ENCODE measurements around the gene CYP8B1. TPM values are rescaled to one million over a fixed set of nuclear protein-coding genes. Genes with fewer than 3 reads are reported as not detected.

The CYP8B1 gene
- total RNA-seq (2021; ENCODE audit: unreplicated experiment) (0.12 TPM), Bru-seq, nascent RNA (not detected), BruChase-seq, experiment 1, labeled RNA remaining after a 6-hour chase (not detected), BruChase-seq, experiment 2, labeled RNA remaining after a 2-hour chase (percentile 4 among the genes with signal in this experiment)
- 0.01 TPM in 1 of 2 replicates, not detected in the other for polyA plus RNA-seq (2012)
- long read RNA-seq, result 0 reads

- H3K36me3 ChIP-seq (ENCODE audit: control insufficient read depth in 1 of 2, insufficient read depth in 2 of 2, low read length in 2 of 2), result no peaks in the 10 kb centered on the region
- intact Hi-C loops (cut with micrococcal nuclease), result no loop called here
- no peak within 1 kb of the TSS for H2AFZ ChIP-seq (ENCODE audit: low read depth, low read length, poor library complexity, severe bottlenecking)
- H3K27me3 ChIP-seq (ENCODE audit: insufficient read depth, low read length), result no peaks in the 10 kb centered on the region
- ChIA-PET POLR2A (no interaction called here), RAD21 (ENCODE audit: low non-redundant PET in 1 of 2, low total read pairs in 2 of 2, uncharacterized antibody in 2 of 2, unreplicated experiment in 2 of 2) (no interaction called here), CTCF (no interaction called here)
- no peak within 1 kb of the TSS for H3K4me2 ChIP-seq (ENCODE audit: low read length)
- no TSS peak for BruUV-seq (replicated peaks)
- no peak within 1 kb of the TSS for H3K27ac ChIP-seq (ENCODE audit: low read depth, low read length)
- no peak for DNase-seq (ENCODE audit: low read depth, low spot score)
- no peaks in the 10 kb centered on the region for H4K20me1 ChIP-seq (ENCODE audit: insufficient read depth)
- no peaks in the 10 kb centered on the region for H3K79me2 ChIP-seq (ENCODE audit: insufficient read depth, low read length)
- ATAC-seq, result no peak
- H3K4me3 ChIP-seq (replicated peaks in 1 of 2; ENCODE audit: low read depth in 1 of 2, low read length in 2 of 2), result no peak within 1 kb of the TSS
- H3K9ac ChIP-seq (ENCODE audit: low read length), result no peak within 1 kb of the TSS
- no peak for TF ChIP-seq POLR2AphosphoS5 (IDR thresholded peaks at IDR 0.05; ENCODE audit: low read depth, low read length)
- TF ChIP-seq SIN3A (IDR thresholded peaks at IDR 0.05; ENCODE audit: low read depth), result no peak
- TF ChIP-seq POLR2A (IDR thresholded peaks at IDR 0.05; ENCODE audit: borderline replicate concordance, extremely low read depth, insufficient read depth, insufficient read length), result no peak
- no peak for TF ChIP-seq RAD21 (IDR thresholded peaks at IDR 0.05; ENCODE audit: low read depth)
- TF ChIP-seq ZFX (IDR thresholded peaks at IDR 0.05), result no peak
- no peak for TF ChIP-seq CBX3 (IDR thresholded peaks at IDR 0.05; ENCODE audit: low read depth)
- no peak for TF ChIP-seq ATF3 (IDR thresholded peaks at IDR 0.05)
- TF ChIP-seq FOSL1 (IDR thresholded peaks at IDR 0.05; ENCODE audit: low read depth), result no peak
- no peak for TF ChIP-seq ZNF274 (IDR thresholded peaks at IDR 0.05; ENCODE audit: low read depth, low read length)
- no peak for TF ChIP-seq EZH2 (IDR thresholded peaks at IDR 0.05)
- no peak for TF ChIP-seq CTCF (IDR thresholded peaks at IDR 0.05 in 2 of 3, conservative IDR thresholded peaks at IDR 0.05 in 1 of 3; ENCODE audit: borderline replicate concordance in 1 of 3, insufficient read depth in 1 of 3, low read depth in 2 of 3, low read length in 2 of 3)
- TF ChIP-seq TCF7L2 (IDR thresholded peaks at IDR 0.05; ENCODE audit: borderline replicate concordance, extremely low read depth, insufficient read depth, insufficient read length), result no peak
- no peak for TF ChIP-seq CEBPB (IDR thresholded peaks at IDR 0.05; ENCODE audit: low read depth)
- TF ChIP-seq EGR1 (IDR thresholded peaks at IDR 0.05; ENCODE audit: low read depth), result no peak
- no peaks in the 10 kb centered on the region for H3K9me3 ChIP-seq (ENCODE audit: control insufficient read depth in 1 of 2, insufficient read depth in 1 of 2, low read depth in 1 of 2, low read length in 2 of 2)
- peaks cover 0 to 2% of the 10 kb centered on the region in 2 experiments; a peak in 2 of 4 replicates for H3K4me1 ChIP-seq (ENCODE audit: control insufficient read depth in 1 of 2, insufficient read depth in 2 of 2, low read length in 2 of 2)
- H3K9me2 ChIP-seq (ENCODE audit: insufficient read depth), result no peaks in the 10 kb centered on the region
These were observed at the start of gene CYP8B1 for GRCh38 chr3:42875325-42876151. TSS of gene CYP8B1 (minus strand) at chr3:42875879. CDS start at chr3:42875816, 63 bp downstream.

All from HCT116 (cell line).